Neural cell (in vitro differentiated cells): Measurements from ENCODE around the gene PABPN1L.

ENCODE experiments used
- EP300 ChIP-seq: fragments of 450-650 bp; conservative IDR thresholded peaks from 2 replicates; pipeline ENCODE4 v1.6.1; 2014; ENCODE audit warnings: antibody characterized with exemption, mild to moderate bottlenecking, moderate library complexity; ENCODE audit not compliant: poor library complexity, severe bottlenecking
- EZH2 ChIP-seq: fragments of 200-600, 300-800 bp; shearing (Covaris generic), sonication (generic); IDR thresholded peaks from 2 replicates; pipeline ENCODE4 v1.6.1; 2014; ENCODE audit warnings: antibody characterized with exemption, low read length, borderline replicate concordance, mild to moderate bottlenecking; ENCODE audit not compliant: insufficient read depth, poor library complexity, severe bottlenecking
- MXI1 ChIP-seq: fragments of 450-650 bp; conservative IDR thresholded peaks from 2 replicates; pipeline ENCODE4 v1.6.1; 2014; ENCODE audit warnings: antibody characterized with exemption, mild to moderate bottlenecking; ENCODE audit not compliant: poor library complexity, severe bottlenecking
- POLR2AphosphoS5 ChIP-seq: IDR thresholded peaks from 2 replicates; pipeline ENCODE4 v1.6.1; 2012
- RAD21 ChIP-seq: fragments of 450-650 bp; conservative IDR thresholded peaks from 2 replicates; pipeline ENCODE4 v1.6.1; 2014; ENCODE audit warnings: antibody characterized with exemption, mild to moderate bottlenecking, moderate library complexity
- TAF1 ChIP-seq: IDR thresholded peaks from 2 replicates; pipeline ENCODE4 v1.6.1; 2012; ENCODE audit warnings: low read depth
- TF ChIP-seq, protein P1 (sequence below): fragments of 450-650 bp; IDR thresholded peaks from 2 replicates; pipeline ENCODE4 v1.5.1; 2014; ENCODE audit warnings: antibody characterized with exemption, mild to moderate bottlenecking, moderate library complexity; ENCODE audit not compliant: poor library complexity, severe bottlenecking

- TF ChIP-seq MXI1, result no peak
- TF ChIP-seq, protein P1, sequence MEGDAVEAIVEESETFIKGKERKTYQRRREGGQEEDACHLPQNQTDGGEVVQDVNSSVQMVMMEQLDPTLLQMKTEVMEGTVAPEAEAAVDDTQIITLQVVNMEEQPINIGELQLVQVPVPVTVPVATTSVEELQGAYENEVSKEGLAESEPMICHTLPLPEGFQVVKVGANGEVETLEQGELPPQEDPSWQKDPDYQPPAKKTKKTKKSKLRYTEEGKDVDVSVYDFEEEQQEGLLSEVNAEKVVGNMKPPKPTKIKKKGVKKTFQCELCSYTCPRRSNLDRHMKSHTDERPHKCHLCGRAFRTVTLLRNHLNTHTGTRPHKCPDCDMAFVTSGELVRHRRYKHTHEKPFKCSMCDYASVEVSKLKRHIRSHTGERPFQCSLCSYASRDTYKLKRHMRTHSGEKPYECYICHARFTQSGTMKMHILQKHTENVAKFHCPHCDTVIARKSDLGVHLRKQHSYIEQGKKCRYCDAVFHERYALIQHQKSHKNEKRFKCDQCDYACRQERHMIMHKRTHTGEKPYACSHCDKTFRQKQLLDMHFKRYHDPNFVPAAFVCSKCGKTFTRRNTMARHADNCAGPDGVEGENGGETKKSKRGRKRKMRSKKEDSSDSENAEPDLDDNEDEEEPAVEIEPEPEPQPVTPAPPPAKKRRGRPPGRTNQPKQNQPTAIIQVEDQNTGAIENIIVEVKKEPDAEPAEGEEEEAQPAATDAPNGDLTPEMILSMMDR, result no peak
- TF ChIP-seq RAD21, result no peak
- TF ChIP-seq EP300, result no peak
- no peak for TF ChIP-seq EZH2
- TF ChIP-seq TAF1, result no peak
- TF ChIP-seq POLR2AphosphoS5, result no peak
Observed at GRCh38 chr16:88837806-88838205, 28.7 kb downstream of the PABPN1L start.
